ENCODE data around the gene SPACA5B.

- peak; percentile 60 to 62 for TF ChIP-seq CTCF (conservative IDR thresholded peaks at IDR 0.05; ENCODE audit: low read depth in 2 of 2)
- TF ChIP-seq CREB1 (CRISPR knock-in tag; IDR thresholded peaks at IDR 0.05; ENCODE audit: low read depth): no peak
- no peak for TF ChIP-seq POLR2AphosphoS5 (IDR thresholded peaks at IDR 0.05; ENCODE audit: low read depth)
- no peak for TF ChIP-seq NANOG (IDR thresholded peaks at IDR 0.05; ENCODE audit: borderline replicate concordance)
- TF ChIP-seq ETS1 (IDR thresholded peaks at IDR 0.05): no peak
Observed at GRCh38 chrX:48083212-48083611, 47.2 kb upstream of the SPACA5B start.

Measured in GM23338 (cell line).